HEK293T (cell line): ENCODE measurements around the gene TMED4.
A peak's percentile ranks its signal among the peaks of the same experiment; 100 is the strongest.

Experiments used
- CTCF ChIA-PET: fragments of 350-600 bp; formaldehyde crosslinking; extraction: SDS; loops from one replicate; lab custom pipeline; 2021; ENCODE audit warnings: antibody characterized with exemption, inconsistent platforms; lab: Yijun Ruan, JAX
- POLR2A ChIA-PET: fragments of 350-600 bp; formaldehyde crosslinking; extraction: SDS; loops from one replicate; lab custom pipeline; 2020; ENCODE audit warnings: antibody characterized with exemption, inconsistent platforms; lab: Yijun Ruan, JAX
- DNase-seq: peaks from one replicate; pipeline ENCODE4 v3.0.0; 2012; ENCODE audit warnings: mixed read lengths; ENCODE audit errors: extremely low spot score
- ARNT ChIP-seq: fragments of 450-650 bp; IDR thresholded peaks from 2 replicates; pipeline ENCODE4 v1.6.1; 2017; ENCODE audit warnings: mild to moderate bottlenecking
- BHLHE40 ChIP-seq: fragments of 450-650 bp; IDR thresholded peaks from 2 replicates; pipeline ENCODE4 v1.6.1; 2016; ENCODE audit warnings: mild to moderate bottlenecking, moderate library complexity, borderline replicate concordance
- CTBP1 ChIP-seq: fragments of 450-650 bp; IDR thresholded peaks from 2 replicates; pipeline ENCODE4 v1.6.1; 2016; ENCODE audit warnings: borderline replicate concordance
- ELF4 ChIP-seq: fragments of 450-650 bp; IDR thresholded peaks from 2 replicates; pipeline ENCODE4 v1.6.1; 2017; ENCODE audit warnings: antibody characterized with exemption
- FOXA1 ChIP-seq: fragments of 450-650 bp; IDR thresholded peaks from 2 replicates; pipeline ENCODE4 v1.6.1; 2016; ENCODE audit warnings: mild to moderate bottlenecking
- FOXK2 ChIP-seq: fragments of 450-650 bp; IDR thresholded peaks from 2 replicates; pipeline ENCODE4 v1.6.1; 2016; ENCODE audit warnings: mild to moderate bottlenecking
- FOXM1 ChIP-seq: fragments of 450-650 bp; IDR thresholded peaks from 2 replicates; pipeline ENCODE4 v1.6.1; 2017; ENCODE audit warnings: mild to moderate bottlenecking, borderline replicate concordance
- HDGF ChIP-seq: fragments of 450-650 bp; IDR thresholded peaks from 2 replicates; pipeline ENCODE4 v1.6.1; 2017; ENCODE audit warnings: antibody characterized with exemption, borderline replicate concordance
- L3MBTL2 ChIP-seq: fragments of 450-650 bp; conservative IDR thresholded peaks from 2 replicates; pipeline ENCODE4 v1.6.1; 2016; ENCODE audit warnings: mild to moderate bottlenecking
- LEF1 ChIP-seq: fragments of 450-650 bp; IDR thresholded peaks from 2 replicates; pipeline ENCODE4 v1.6.1; 2017; ENCODE audit warnings: mild to moderate bottlenecking, borderline replicate concordance
- NFRKB ChIP-seq: fragments of 450-650 bp; IDR thresholded peaks from 2 replicates; pipeline ENCODE4 v1.6.1; 2016; ENCODE audit warnings: mild to moderate bottlenecking, moderate library complexity
- PKNOX1 ChIP-seq: fragments of 450-650 bp; IDR thresholded peaks from 2 replicates; pipeline ENCODE4 v1.6.1; 2016
- SP1 ChIP-seq: fragments of 450-650 bp; IDR thresholded peaks from 2 replicates; pipeline ENCODE4 v1.6.1; 2017
- SUZ12 ChIP-seq: fragments of 450-650 bp; IDR thresholded peaks from 2 replicates; pipeline ENCODE4 v1.6.1; 2016; ENCODE audit warnings: mild to moderate bottlenecking
- TARDBP ChIP-seq: fragments of 450-650 bp; IDR thresholded peaks from 2 replicates; pipeline ENCODE4 v1.6.1; 2016
- ZNF384 ChIP-seq: fragments of 450-650 bp; IDR thresholded peaks from 2 replicates; pipeline ENCODE4 v1.6.1; 2016

TMED4 gene

DNA sequence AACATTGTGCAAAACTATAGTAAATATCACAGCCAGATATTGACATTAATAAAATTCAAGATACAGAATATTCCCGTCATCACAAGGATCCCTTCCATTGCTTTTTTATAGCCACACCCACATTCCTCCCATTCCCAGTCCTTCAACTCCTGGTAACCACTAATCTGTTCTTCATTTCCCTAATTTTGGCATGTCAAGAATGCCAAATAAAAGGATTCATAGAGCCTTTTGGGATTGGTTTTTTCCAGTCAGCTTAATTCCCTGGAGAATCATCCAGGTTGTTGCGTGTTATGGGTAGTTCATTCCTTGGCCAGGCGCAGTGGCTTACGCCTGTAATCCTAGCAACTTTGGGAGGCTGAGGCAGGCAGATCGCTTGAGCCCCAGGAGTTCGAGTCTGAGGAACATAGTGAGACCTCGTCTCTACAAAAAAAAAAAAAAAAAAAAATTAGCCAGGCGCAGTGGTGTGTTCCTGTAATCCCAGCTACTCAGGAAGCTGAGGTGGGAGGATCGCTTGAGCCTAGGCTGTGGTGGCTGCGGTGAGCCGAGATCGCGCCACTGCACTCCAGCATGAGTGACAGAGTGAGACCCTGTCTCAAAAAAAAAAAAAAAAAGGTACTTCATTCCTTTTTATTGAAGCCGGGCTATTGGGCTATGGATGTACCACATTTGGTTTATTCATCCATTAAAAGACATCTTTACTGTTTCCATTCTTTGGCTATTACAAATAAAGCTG, 27.1 kb upstream of the TMED4 start:
- no peak for DNase-seq
- CTCF ChIA-PET = no interaction called here
- POLR2A ChIA-PET = no interaction called here
- TF ChIP-seq ELF4 (no peak), HDGF (no peak)

DNA sequence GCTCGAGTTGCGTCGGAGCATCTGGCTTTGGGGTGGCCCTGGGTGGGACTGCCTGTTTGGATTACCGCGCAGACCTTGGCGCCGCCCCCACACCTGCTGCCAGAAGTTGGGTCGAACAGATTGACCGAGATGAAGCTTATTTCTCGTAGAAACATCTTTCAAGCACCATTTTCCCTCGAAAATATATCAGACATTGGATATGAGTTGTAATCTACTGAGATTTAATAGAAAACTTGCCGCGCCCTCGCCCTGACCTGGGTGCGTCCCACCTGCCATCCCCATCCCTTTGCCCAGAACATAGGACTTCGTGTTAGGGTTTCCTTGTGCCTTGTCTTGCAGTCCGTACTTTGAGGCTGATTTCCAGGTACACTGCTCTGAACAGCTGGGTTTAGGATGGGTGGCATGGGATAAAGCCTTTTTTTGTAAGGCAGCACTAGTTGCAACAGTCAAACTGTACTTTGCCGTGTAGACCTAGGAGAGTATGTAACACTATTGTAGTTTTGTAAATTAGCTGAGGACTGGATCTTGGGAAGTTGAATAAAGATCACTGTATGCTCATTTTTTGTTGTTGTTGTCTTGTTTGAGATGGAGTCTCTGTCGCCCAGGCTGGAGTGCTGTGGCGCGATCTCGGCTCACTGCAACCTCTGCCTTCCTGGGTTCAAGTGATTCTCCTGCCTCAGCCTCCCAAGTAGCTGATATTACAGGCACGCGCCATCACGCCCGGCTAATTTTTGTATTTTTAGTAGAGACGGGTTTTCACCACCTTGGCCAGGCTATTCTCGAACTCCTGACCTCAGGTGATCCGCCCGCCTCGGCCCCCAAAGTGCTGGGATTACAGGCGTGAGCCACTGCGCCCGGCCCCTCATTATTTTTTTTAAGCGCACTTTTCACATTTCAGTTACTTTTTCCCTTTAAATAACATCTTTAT, 25.4 kb upstream of the TMED4 start:
- TF ChIP-seq SUZ12 (no peak), NFRKB (no peak), PKNOX1 (no peak), L3MBTL2 (peak; percentile 92)
- ChIA-PET CTCF (interaction anchor here (0.5 to 1.9 kb wide), 3 partner anchors 19 to 1315 kb away, joined by 3 to 7 read pairs (median 3); no protein-coding TSS in a partner anchor), POLR2A (interaction anchor here (0.6 to 3.2 kb wide), 19 partner anchors 9 to 365 kb away, joined by 3 to 23 read pairs (median 4); partner anchors contain the start of genes DDX56, H2AZ2 and TMED4)
- DNase-seq = no peak

GRCh38 chr7:44606341-44607140, 24.5 kb upstream of the TMED4 start, which contains the start of gene OGDH:
OGDH (plus strand) TSS chr7:44606627; CDS start chr7:44624344, 17,717 bp downstream.
- CTCF ChIA-PET = interaction anchor here (1.9 kb wide), 1 partner anchor 18 kb away, joined by 7 read pairs; no protein-coding TSS in a partner anchor
- no peak; the same call in 1 of the 2 replicates for TF ChIP-seq FOXK2
- no peak for TF ChIP-seq L3MBTL2
- TF ChIP-seq BHLHE40 = no peak
- TF ChIP-seq FOXM1 = peak; percentile 78; the same call in 1 of the 2 replicates
- no peak for TF ChIP-seq HDGF
- TF ChIP-seq CTBP1 = 0 out of 2 replicates have a peak, but pooled peaks have one; percentile 44
- peak; percentile 71; the same call in 1 of the 2 replicates for TF ChIP-seq TARDBP
- no peak for TF ChIP-seq FOXA1
- TF ChIP-seq PKNOX1 = peak; percentile 99
- no peak for TF ChIP-seq LEF1
- POLR2A ChIA-PET = interaction anchor here (0.6 to 3.2 kb wide), 22 partner anchors 10 to 366 kb away, joined by 3 to 23 read pairs (median 4); partner anchors contain the start of genes DDX56, H2AZ2, PPIA and TMED4
- peak; percentile 98 for DNase-seq

DNA sequence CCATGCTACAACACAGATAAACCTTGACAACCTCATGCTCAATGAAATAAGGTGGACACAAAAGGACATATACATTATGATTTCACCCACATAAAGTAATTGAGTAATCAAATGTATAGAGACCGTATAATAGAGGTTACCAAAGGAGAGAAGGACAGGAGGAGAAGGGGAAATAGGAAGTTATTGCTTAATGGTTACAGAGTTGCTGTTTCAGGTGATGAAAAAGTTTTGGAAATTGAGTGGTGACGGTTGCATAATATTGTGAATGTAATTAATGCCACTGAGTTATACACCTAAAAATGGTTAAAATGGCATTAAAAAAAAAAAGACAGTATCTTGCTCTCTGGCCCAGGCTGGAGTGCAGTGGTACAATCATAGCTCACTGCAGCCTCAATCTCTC, 22.9 kb upstream of the TMED4 start:
- CTCF ChIA-PET = no interaction called here
- POLR2A ChIA-PET = no interaction called here
- no peak for DNase-seq
- TF ChIP-seq CTBP1 (no peak), TARDBP (no peak), ELF4 (no peak), HDGF (no peak), LEF1 (no peak), ZNF384 (no peak), FOXM1 (no peak), L3MBTL2 (no peak), PKNOX1 (no peak)

DNA sequence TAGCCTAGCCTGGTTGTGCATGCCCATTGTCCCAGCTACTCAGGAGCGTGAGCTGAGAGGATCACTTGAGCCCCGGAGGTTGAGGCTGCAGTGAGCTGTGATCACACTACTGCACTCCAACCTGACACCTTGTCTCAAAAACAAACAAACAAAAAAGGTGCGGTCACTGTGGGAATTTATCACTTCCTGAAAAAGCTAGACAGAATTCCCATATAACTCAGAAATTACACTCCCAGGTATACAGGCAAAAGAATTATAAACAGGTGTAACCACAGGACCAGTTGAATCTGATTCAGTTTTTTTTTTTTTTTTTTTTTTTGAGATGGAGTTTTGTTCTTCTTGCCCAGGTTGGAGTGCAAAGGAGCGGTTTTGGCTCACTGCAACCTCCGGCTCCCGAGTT, 21.2 kb upstream of the TMED4 start:
- no peak for TF ChIP-seq NFRKB
- TF ChIP-seq HDGF = no peak
- no peak for TF ChIP-seq LEF1
- no peak for TF ChIP-seq CTBP1
- no peak for TF ChIP-seq FOXA1
- no peak for TF ChIP-seq TARDBP
- TF ChIP-seq L3MBTL2 = no peak
- TF ChIP-seq ZNF384 = no peak
- TF ChIP-seq SUZ12 = no peak
- TF ChIP-seq FOXK2 = no peak
- no peak for TF ChIP-seq SP1
- TF ChIP-seq ELF4 = no peak
- no peak for TF ChIP-seq BHLHE40
- no peak for TF ChIP-seq FOXM1
- no peak for TF ChIP-seq ARNT
- no peak for TF ChIP-seq PKNOX1
- no peak for DNase-seq
- POLR2A ChIA-PET = no interaction called here
- CTCF ChIA-PET = no interaction called here
